GM12875 (cell line): ENCODE measurements around the gene NR5A2.

Experiments used
- H3K4me3 ChIP-seq: one replicate; pipeline ENCODE4 v1.5.1; 2011; ENCODE audit warnings: low read depth, low read length, control low read depth
- CTCF ChIP-seq: IDR thresholded peaks from 2 replicates; pipeline ENCODE4 v1.5.1; 2011; ENCODE audit warnings: low read depth, mild to moderate bottlenecking, control low read depth, inconsistent platforms, low read length, moderate library complexity, borderline replicate concordance; ENCODE audit not compliant: insufficient read depth

NR5A2 gene

GRCh38 chr1:200226969-200227303, 199.4 kb downstream of the NR5A2 start:
- H3K4me3 ChIP-seq: no peak overlapping the region
- TF ChIP-seq CTCF: no peak
